ENCODE measurements around the gene ZBTB7B. TPM values are rescaled to one million over a fixed set of nuclear protein-coding genes. Genes with fewer than 3 reads are reported as not detected.

Gene ZBTB7B
- total RNA-seq, 1 experiment from 2014 or later, result 4.9 TPM

- DNase-seq (ENCODE audit: low read depth), result peak; percentile 55
These were observed 1.3 kb downstream of the ZBTB7B start for GRCh38 chr1:155003766-155004351.

DNA sequence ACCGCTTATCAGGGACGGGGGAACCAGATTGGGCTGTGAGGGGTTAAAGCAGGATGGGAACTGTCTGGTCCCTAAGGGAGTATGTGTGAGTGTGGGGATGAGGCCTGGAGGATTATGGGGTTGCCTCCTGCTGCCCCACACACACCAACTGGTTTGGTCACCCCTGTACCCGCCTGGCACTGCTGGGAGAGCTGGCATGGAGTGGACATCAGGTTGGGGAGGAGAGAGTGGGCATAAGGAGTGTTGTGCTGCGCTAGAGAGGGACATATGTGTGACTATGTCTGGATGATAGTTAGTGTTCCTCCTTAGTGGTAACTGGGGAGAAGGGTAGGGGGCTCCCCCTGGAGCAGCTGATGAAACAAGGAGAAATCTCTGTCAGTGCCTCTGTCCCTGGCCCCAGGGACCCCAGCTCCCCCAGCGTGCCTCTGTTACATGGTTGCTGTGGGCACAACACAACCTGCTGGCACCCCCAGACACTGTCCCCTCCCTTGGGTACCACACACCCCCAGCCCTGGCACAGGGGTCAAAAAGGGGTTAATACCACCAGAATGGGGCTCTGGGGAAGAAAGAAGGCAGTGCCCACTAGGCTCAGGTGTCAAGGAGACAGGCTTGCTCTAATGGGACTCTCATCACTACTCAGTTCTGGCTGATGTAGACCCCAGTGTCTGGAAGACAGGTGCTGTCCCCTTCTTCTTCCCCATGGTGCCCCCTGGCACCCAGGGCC is 1.9 kb downstream of the ZBTB7B start:
- DNase-seq (ENCODE audit: low read depth), result no peak

- no peak for DNase-seq (ENCODE audit: low read depth)
These were observed 2.7 kb downstream of the ZBTB7B start for GRCh38 chr1:155005076-155006011.

DNA sequence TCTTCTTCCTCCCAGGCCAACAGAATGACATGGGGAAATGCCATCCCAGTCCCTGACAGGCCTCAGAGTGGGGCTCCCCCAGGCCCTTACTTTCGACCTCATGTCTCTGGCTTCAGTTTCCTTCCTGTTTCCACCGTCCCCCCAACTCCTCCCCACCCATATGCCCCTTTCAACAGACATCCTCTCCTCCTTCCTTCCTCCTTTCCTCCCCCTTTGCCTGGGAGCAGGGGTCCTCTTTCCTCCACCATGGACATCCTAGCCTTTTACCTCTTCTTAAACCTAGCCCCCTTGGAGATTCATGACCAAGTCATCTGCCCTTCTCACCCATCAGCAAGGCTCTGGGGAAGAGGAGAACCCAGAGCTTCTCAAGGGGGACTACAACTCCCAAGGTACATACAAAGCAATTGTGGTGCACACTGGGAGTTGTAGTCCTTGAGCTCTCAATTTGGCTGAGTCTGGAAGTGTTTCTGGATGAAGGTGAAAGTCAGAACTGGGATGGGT is 4.0 kb downstream of the ZBTB7B start:
- no peak for DNase-seq (ENCODE audit: low read depth)

DNA sequence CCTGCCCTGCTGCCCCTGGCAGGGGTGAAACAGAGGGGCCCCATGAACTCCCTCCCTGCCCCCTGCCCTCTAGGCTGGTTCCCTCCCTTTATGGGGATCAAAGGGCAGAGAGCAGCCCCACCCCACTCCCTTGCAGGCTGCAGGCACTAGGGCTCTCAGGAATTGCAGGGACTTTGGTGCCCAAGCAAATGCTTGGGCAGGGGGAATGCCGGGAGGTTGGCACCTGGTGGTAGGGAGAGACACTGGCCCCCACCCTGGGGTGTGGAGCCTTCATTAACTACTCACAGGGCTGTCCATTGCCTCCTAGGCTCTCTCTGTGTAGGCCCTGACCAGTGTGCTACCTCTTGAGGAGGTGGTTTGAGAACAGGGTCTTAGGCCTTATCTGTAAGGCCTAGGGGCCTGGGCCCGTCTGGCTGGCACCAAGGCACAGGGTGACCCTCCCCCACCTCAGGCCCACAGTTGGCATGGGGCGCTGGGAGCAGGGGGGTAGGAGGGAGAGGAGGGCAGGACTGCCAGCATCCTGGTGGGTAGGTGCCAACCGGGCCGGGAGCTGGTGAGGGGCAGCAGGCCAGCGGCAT is 4.7 kb downstream of the ZBTB7B start:
- no peak for DNase-seq (ENCODE audit: low read depth)

- DNase-seq (ENCODE audit: low read depth), result no peak
These were observed 5.7 kb downstream of the ZBTB7B start for GRCh38 chr1:155008015-155008941.

- DNase-seq (ENCODE audit: low read depth), result no peak
These were observed 6.7 kb downstream of the ZBTB7B start for GRCh38 chr1:155009221-155009711.

DNA sequence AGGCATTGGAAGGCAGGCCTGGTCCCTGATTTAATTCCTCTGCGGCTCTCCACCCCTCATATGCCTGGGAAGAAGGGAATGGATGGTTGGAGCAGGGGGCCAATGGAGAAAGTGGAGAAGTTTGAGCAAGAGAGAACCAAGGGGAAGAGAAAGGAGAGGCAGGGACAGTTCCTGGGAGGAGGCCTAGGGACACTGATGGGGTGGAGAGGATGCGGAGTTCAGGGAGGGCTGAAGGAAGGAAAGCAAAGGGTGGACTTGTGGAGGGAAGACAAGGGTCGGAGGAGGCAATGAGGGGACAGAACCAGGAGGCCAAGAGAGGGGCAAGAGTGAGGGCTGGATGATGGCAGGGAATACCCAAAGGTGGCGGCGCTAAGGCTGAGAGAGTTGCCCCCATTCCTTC is 7.1 kb downstream of the ZBTB7B start:
- no peak for DNase-seq (ENCODE audit: low read depth)

GRCh38 chr1:155010211-155010918 is 7.8 kb downstream of the ZBTB7B start:
- DNase-seq (ENCODE audit: low read depth), result no peak

DNA sequence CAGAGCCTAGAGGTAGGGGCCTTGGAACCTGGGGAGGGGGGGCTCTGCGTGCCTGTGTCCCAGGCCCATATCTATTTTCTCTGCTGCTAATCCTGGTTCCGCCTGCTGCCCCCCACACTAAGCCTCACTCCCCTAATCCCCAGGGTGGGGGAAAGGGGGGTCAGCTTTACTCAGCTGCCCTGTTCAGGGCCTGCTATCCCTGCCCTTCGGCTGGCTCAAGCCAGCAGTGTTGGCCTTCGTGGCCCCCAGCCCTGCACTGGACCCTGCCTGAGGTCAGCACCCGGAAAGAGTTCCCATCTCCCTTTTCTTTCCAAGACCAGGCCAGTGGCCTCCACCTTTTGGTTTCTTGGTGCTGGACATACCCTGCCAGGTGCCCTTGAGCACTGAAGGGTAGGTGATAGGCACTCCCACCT is 8.4 kb downstream of the ZBTB7B start:
- no peak for DNase-seq (ENCODE audit: low read depth)

- no peak for DNase-seq (ENCODE audit: low read depth)
These were observed 8.9 kb downstream of the ZBTB7B start for GRCh38 chr1:155011437-155012025.

- DNase-seq (ENCODE audit: low read depth), result peak; percentile 58
These were observed 9.5 kb downstream of the ZBTB7B start for GRCh38 chr1:155012026-155012546.

DNA sequence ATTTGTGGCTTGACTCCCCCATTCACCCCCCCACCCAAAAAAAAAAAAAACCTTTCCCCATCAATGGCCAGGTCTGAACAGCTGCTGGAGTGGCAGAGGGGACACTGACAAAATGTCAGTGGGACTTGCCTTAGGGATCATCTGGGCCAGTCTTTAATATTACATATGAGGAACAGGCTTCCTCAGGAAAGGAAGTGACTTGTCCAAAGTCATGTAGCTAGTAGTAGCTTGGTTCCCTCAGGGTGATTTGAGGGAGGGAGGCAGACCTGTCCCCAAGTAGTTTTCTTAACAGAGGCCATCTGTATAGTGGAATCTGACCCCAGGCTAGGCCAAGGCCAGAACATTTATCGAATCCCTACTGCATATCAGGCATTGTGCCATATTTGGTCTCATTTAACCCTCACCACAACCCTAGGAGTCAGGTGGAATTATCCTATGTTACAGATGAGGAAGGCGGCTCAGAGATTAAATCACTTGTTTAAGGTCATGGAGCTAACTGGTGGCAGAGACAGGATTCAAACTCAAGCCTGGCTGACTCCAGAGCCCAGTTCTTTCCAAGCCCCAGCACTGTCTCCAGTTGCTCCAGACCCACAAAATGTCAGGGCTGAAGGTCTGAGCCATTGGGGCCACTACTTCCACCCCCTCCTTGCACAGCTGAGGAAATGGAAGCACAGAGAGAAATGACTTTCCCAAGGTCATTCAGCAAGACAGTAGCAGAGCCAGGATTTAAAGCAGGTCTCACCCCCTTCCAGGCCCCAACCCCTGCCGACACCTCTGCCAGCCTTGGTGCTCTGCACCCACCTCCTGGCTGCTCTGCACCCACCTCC is 10.4 kb downstream of the ZBTB7B start:
- no peak for DNase-seq (ENCODE audit: low read depth)

GRCh38 chr1:155013632-155014031 is 11.0 kb downstream of the ZBTB7B start:
- DNase-seq (ENCODE audit: low read depth), result no peak

GRCh38 chr1:155014709-155015508 is 12.3 kb downstream of the ZBTB7B start:
- no peak for DNase-seq (ENCODE audit: low read depth)

DNA sequence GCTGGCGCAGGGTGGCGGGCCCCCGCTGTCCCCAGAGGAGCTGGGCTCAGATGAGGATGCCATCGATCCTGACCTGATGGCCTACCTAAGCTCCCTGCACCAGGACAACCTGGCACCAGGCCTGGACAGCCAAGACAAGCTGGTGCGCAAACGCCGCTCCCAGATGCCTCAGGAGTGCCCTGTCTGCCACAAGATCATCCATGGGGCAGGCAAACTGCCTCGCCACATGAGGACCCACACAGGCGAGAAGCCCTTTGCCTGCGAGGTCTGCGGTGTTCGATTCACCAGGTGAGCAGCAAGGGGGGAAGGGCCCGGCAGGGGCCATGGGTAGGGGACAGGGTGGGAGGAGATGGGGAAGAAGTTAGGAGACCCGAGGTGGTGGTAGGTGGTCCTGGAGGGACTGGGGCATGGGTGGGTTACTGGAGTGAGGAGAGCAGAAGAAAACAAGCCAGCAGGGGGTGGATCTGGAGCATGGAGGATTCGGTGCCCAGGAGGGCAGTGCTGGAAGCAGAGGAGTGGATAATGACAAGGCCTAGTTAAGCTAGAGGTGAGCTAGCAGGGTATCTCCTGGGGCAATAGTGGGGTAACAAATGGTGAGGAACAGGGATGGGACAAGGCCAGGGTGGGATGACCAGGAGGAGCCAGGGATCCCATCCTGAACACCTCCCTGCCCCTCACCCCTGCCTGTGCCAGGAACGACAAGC is 13.1 kb downstream of the ZBTB7B start:
- no peak for DNase-seq (ENCODE audit: low read depth)

DNA sequence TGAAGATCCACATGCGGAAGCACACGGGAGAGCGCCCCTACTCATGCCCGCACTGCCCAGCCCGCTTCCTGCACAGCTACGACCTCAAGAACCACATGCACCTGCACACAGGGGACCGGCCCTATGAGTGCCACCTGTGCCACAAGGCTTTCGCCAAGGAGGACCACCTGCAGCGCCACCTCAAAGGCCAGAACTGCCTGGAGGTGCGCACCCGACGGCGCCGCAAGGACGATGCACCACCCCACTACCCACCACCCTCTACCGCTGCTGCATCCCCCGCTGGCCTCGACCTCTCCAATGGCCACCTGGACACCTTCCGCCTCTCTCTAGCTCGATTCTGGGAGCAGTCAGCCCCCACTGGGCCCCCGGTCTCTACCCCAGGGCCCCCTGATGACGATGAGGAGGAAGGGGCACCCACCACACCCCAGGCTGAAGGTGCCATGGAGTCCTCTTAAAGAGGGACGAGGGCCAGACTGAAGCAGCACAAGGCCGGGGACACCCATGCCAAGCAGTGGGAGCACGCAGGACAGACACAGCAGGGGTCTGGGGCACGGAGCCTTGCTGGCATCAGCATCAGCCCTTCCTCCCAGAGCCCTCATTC is 13.7 kb downstream of the ZBTB7B start:
- no peak for DNase-seq (ENCODE audit: low read depth)

Measured in RPMI7951 (cell line).